SKM-1 treated with dmso at 0.1 percent for 144 hours (cell line): ENCODE measurements around the gene PLAC8L1.

Experiments
- DNase-seq: peaks from one replicate; lab custom pipeline; 2025; ENCODE audit not compliant: unreplicated experiment; lab: John Stamatoyannopoulos, UW

The PLAC8L1 gene

GRCh38 chr5:146081556-146081955 is 23.8 kb downstream of the PLAC8L1 start:
- no peak for DNase-seq

GRCh38 chr5:146079695-146080373 is 25.5 kb downstream of the PLAC8L1 start:
- peak; percentile 81 for DNase-seq

- no peak for DNase-seq
Observed at GRCh38 chr5:146078566-146078965, 26.8 kb downstream of the PLAC8L1 start.

- DNase-seq, result peak; percentile 53
Observed at GRCh38 chr5:146076455-146076854, 28.9 kb downstream of the PLAC8L1 start.

GRCh38 chr5:146076028-146076427 is 29.3 kb downstream of the PLAC8L1 start:
- DNase-seq, result peak; percentile 83

GRCh38 chr5:146073239-146073900 is 32.0 kb downstream of the PLAC8L1 start:
- no peak for DNase-seq

- DNase-seq, result no peak
Observed at GRCh38 chr5:146072595-146072994, 32.8 kb downstream of the PLAC8L1 start.

- no peak for DNase-seq
Observed at GRCh38 chr5:146071171-146071570, 34.2 kb downstream of the PLAC8L1 start.

- DNase-seq, result no peak
Observed at GRCh38 chr5:146070746-146071145, 34.6 kb downstream of the PLAC8L1 start.

- no peak for DNase-seq
Observed at GRCh38 chr5:146069780-146070099, 35.6 kb downstream of the PLAC8L1 start.

GRCh38 chr5:146068977-146069779 is 36.2 kb downstream of the PLAC8L1 start:
- no peak for DNase-seq

- no peak for DNase-seq
Observed at GRCh38 chr5:146068206-146068605, 37.2 kb downstream of the PLAC8L1 start.

- no peak for DNase-seq
Observed at GRCh38 chr5:146066968-146067367, 38.4 kb downstream of the PLAC8L1 start.

- DNase-seq, result no peak
Observed at GRCh38 chr5:146060221-146060585, 45.2 kb downstream of the PLAC8L1 start.

GRCh38 chr5:146059460-146060220 is 45.7 kb downstream of the PLAC8L1 start:
- DNase-seq, result no peak

- no peak for DNase-seq
Observed at GRCh38 chr5:146055432-146055831, 49.9 kb downstream of the PLAC8L1 start.

- no peak for DNase-seq
Observed at GRCh38 chr5:146052780-146053179, 52.6 kb downstream of the PLAC8L1 start.

- DNase-seq, result no peak
Observed at GRCh38 chr5:146051678-146052077, 53.7 kb downstream of the PLAC8L1 start.

GRCh38 chr5:146050086-146050485 is 55.3 kb downstream of the PLAC8L1 start:
- no peak for DNase-seq

GRCh38 chr5:146049704-146050026 is 55.7 kb downstream of the PLAC8L1 start:
- no peak for DNase-seq

GRCh38 chr5:146048994-146049703 is 56.2 kb downstream of the PLAC8L1 start:
- peak; percentile 48 for DNase-seq
